ENCODE data around the gene NEK5. TPM values are rescaled to one million over a fixed set of nuclear protein-coding genes. Genes with fewer than 3 reads are reported as not detected.
"Not testable (repeated sequence)": the region's sequence is repeated elsewhere in the genome, so short reads cannot be mapped to it uniquely, and the experiment has no call there.

NEK5 gene
- total RNA-seq, 1 donor from 2014 or later, result 0.25 TPM

- Histone ChIP-seq H3K27me3 (ENCODE audit: low read depth) (no peaks in the 10 kb centered on the region), H3K9me3 (replicated peaks) (no peaks in the 10 kb centered on the region), H3K4me3 (no peak overlapping the region), H3K36me3 (no peaks in the 10 kb centered on the region), H3K27ac (replicated peaks) (no peak overlapping the region), H3K4me1 (no peaks in the 10 kb centered on the region)
- no peak for DNase-seq
- TF ChIP-seq CTCF (IDR thresholded peaks at IDR 0.05; ENCODE audit: borderline replicate concordance), result no peak
- intact Hi-C loops (cut with micrococcal nuclease), result no loop called here
These were observed 94.2 kb downstream of the NEK5 start for GRCh38 chr13:52034616-52035226.

DNA sequence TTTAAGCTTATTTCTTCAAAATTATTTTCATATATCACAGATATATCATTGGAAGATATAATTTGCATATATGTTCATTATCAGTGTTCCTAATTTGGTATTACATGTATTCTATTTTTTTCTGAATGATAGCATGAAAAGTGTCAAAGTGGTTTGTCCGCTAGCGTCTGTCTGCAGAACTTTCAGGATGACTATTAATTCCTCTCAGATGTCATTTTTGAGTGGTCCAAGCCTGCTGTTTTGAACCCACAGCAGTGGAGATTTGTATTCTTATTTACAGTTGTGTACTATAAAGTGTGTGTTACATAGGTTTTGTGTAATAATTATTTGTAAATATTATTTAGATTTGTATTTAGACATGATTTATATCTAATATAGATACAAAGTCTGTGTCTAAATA, 95.8 kb downstream of the NEK5 start:
- H3K4me1 ChIP-seq, result no peaks in the 10 kb centered on the region
- no peak for TF ChIP-seq CTCF (IDR thresholded peaks at IDR 0.05; ENCODE audit: borderline replicate concordance)
- DNase-seq, result no peak
- no peaks in the 10 kb centered on the region for H3K9me3 ChIP-seq (replicated peaks)
- H3K27me3 ChIP-seq (ENCODE audit: low read depth), result no peaks in the 10 kb centered on the region
- no peak overlapping the region for H3K4me3 ChIP-seq
- peaks cover 14% of the 10 kb centered on the region for H3K36me3 ChIP-seq
- intact Hi-C loops (cut with micrococcal nuclease), result no loop called here
- H3K27ac ChIP-seq (replicated peaks), result no peak overlapping the region

- H3K4me1 ChIP-seq; H3K9me3 ChIP-seq (replicated peaks); H3K27me3 ChIP-seq (ENCODE audit: low read depth); H3K27ac ChIP-seq (replicated peaks); intact Hi-C loops (cut with micrococcal nuclease); H3K4me3 ChIP-seq; DNase-seq: not testable (repeated sequence)
- H3K36me3 ChIP-seq, result peaks cover 31% of the 10 kb centered on the region
These were observed 98.5 kb downstream of the NEK5 start for GRCh38 chr13:52030401-52030800.

DNA sequence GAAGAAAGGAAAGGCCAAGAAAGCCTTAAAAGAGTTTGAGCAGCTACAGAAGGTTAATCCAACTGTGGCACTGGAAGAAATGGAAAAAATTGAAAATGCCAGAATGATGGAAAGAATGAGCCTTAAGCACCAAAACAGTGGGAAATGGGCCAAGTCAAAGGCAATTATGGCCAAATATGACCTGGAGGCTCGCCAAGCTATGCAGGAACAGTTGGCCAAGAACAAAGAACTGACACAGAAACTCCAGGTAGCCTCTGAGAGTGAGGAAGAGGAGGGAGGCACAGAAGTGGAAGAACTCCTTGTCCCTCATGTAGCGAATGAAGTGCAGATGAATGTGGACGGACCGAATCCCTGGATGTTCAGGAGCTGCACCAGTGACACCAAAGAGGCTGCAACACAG, 99.3 kb downstream of the NEK5 start:
- no peaks in the 10 kb centered on the region for H3K27me3 ChIP-seq (ENCODE audit: low read depth)
- intact Hi-C loops (cut with micrococcal nuclease), result no loop called here
- DNase-seq, result no peak
- peaks cover 39% of the 10 kb centered on the region for H3K36me3 ChIP-seq
- no peaks in the 10 kb centered on the region for H3K9me3 ChIP-seq (replicated peaks)
- no peak overlapping the region for H3K27ac ChIP-seq (replicated peaks)
- TF ChIP-seq CTCF (IDR thresholded peaks at IDR 0.05; ENCODE audit: borderline replicate concordance), result no peak
- peaks cover 4% of the 10 kb centered on the region for H3K4me1 ChIP-seq
- H3K4me3 ChIP-seq, result no peak overlapping the region

DNA sequence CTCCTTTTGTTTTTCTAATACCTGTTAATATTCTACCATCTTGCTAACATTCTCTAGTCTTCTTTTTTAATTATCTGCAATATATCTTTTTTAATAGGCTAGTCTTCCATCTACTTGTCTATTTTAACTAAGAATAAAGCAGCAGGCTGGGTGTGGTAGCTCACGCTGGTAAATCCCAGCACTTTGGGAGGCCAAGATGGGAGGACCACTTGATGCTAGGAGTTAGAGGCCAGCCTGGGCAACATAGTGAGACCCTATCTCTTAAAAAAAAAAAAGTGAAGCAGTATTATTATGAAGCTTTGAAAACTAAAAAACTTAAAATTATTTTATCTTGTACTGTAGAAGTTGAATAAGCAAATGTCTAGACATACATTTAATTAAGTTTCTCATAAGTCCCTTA, 101.0 kb downstream of the NEK5 start:
- intact Hi-C loops (cut with micrococcal nuclease), result no loop called here
- no peak for DNase-seq

More for the DNA sequence above, 101.0 kb downstream of the NEK5 start:
- Histone ChIP-seq H3K4me1 (peaks cover 4% of the 10 kb centered on the region), H3K36me3 (peaks cover 54% of the 10 kb centered on the region), H3K27ac (replicated peaks) (no peak overlapping the region), H3K4me3 (no peak overlapping the region), H3K27me3 (ENCODE audit: low read depth) (no peaks in the 10 kb centered on the region), H3K9me3 (replicated peaks) (no peaks in the 10 kb centered on the region)
- no peak for TF ChIP-seq CTCF (IDR thresholded peaks at IDR 0.05; ENCODE audit: borderline replicate concordance)
